Measurements from ENCODE around the gene TRAPPC3L.
"Not testable (repeated sequence)": the region's sequence is repeated elsewhere in the genome, so short reads cannot be mapped to it uniquely, and the experiment has no call there.

TRAPPC3L gene

GRCh38 chr6:116515141-116515540 lies 30.3 kb downstream of the TRAPPC3L start:
- no peak for DNase-seq (ENCODE audit: extremely low read depth in 1 of 2, low read depth in 1 of 2)

GRCh38 chr6:116514111-116514510 lies 31.4 kb downstream of the TRAPPC3L start:
- DNase-seq (ENCODE audit: extremely low read depth in 1 of 2, low read depth in 1 of 2): no peak

- DNase-seq (ENCODE audit: extremely low read depth in 1 of 2, low read depth in 1 of 2): no peak
Measured at GRCh38 chr6:116513224-116513875, 32.1 kb downstream of the TRAPPC3L start.

GRCh38 chr6:116512734-116513133 lies 32.8 kb downstream of the TRAPPC3L start:
- DNase-seq (ENCODE audit: extremely low read depth in 1 of 2, low read depth in 1 of 2): no peak

- no peak for DNase-seq (ENCODE audit: extremely low read depth in 1 of 2, low read depth in 1 of 2)
Measured at GRCh38 chr6:116512111-116512559, 33.3 kb downstream of the TRAPPC3L start.

GRCh38 chr6:116511424-116512110 lies 33.9 kb downstream of the TRAPPC3L start, which contains the start of gene CALHM5:
CALHM5 (plus strand) TSS chr6:116511639; CDS start chr6:116511697, 58 bp downstream.
- no peak for DNase-seq (ENCODE audit: extremely low read depth in 1 of 2, low read depth in 1 of 2)

- DNase-seq (ENCODE audit: extremely low read depth in 1 of 2, low read depth in 1 of 2): no peak
Measured at GRCh38 chr6:116508527-116508926, 37.0 kb downstream of the TRAPPC3L start.

- no peak for DNase-seq (ENCODE audit: extremely low read depth in 1 of 2, low read depth in 1 of 2)
Measured at GRCh38 chr6:116507324-116507723, 38.2 kb downstream of the TRAPPC3L start.

- DNase-seq (ENCODE audit: extremely low read depth in 1 of 2, low read depth in 1 of 2): no peak
Measured at GRCh38 chr6:116500969-116501433, 44.5 kb downstream of the TRAPPC3L start.

- no peak for DNase-seq (ENCODE audit: extremely low read depth in 1 of 2, low read depth in 1 of 2)
Measured at GRCh38 chr6:116497113-116497676, 48.3 kb downstream of the TRAPPC3L start.

- DNase-seq (ENCODE audit: extremely low read depth in 1 of 2, low read depth in 1 of 2): not testable (repeated sequence)
Measured at GRCh38 chr6:116495161-116495560, 50.3 kb downstream of the TRAPPC3L start.

- DNase-seq (ENCODE audit: extremely low read depth in 1 of 2, low read depth in 1 of 2): no peak
Measured at GRCh38 chr6:116492331-116493067, 53.0 kb downstream of the TRAPPC3L start.

- no peak for DNase-seq (ENCODE audit: extremely low read depth in 1 of 2, low read depth in 1 of 2)
Measured at GRCh38 chr6:116491610-116492330, 53.7 kb downstream of the TRAPPC3L start.

GRCh38 chr6:116485559-116486184 lies 59.8 kb downstream of the TRAPPC3L start:
- no peak for DNase-seq (ENCODE audit: extremely low read depth in 1 of 2, low read depth in 1 of 2)

GRCh38 chr6:116483616-116484015 lies 61.9 kb downstream of the TRAPPC3L start:
- DNase-seq (ENCODE audit: extremely low read depth in 1 of 2, low read depth in 1 of 2): no peak

- DNase-seq (ENCODE audit: extremely low read depth in 1 of 2, low read depth in 1 of 2): no peak
Measured at GRCh38 chr6:116482780-116483179, 62.7 kb downstream of the TRAPPC3L start.

- no peak for DNase-seq (ENCODE audit: extremely low read depth in 1 of 2, low read depth in 1 of 2)
Measured at GRCh38 chr6:116476002-116476678, 69.3 kb downstream of the TRAPPC3L start.

- no peak for DNase-seq (ENCODE audit: extremely low read depth in 1 of 2, low read depth in 1 of 2)
Measured at GRCh38 chr6:116475141-116475540, 70.3 kb downstream of the TRAPPC3L start.

- DNase-seq (ENCODE audit: extremely low read depth in 1 of 2, low read depth in 1 of 2): no peak
Measured at GRCh38 chr6:116472706-116473105, 72.8 kb downstream of the TRAPPC3L start.

Measured in activated CD8-positive, alpha-beta memory T cell treated with anti-CD3 and anti-CD28 coated beads for 1 hour (primary cell).